GM18951 (cell line): ENCODE data around the gene TWIST2.

ENCODE experiments used
- POLR2A ChIP-seq: IDR thresholded peaks from 4 replicates; pipeline ENCODE4 v1.6.1; 2011; ENCODE audit warnings: mild to moderate bottlenecking; ENCODE audit not compliant: insufficient read length, insufficient read depth; ENCODE audit errors: extremely low read depth
- in situ Hi-C: fragments of 300-500 bp; cut with MboI; formaldehyde crosslinking; loops from one replicate; pipeline ENCODE4 v1.12.0; 2022; ENCODE audit warnings: low sequenced_read_pairs, mixed read lengths, inconsistent platforms; ENCODE audit not compliant: unreplicated experiment

TWIST2 gene

DNA sequence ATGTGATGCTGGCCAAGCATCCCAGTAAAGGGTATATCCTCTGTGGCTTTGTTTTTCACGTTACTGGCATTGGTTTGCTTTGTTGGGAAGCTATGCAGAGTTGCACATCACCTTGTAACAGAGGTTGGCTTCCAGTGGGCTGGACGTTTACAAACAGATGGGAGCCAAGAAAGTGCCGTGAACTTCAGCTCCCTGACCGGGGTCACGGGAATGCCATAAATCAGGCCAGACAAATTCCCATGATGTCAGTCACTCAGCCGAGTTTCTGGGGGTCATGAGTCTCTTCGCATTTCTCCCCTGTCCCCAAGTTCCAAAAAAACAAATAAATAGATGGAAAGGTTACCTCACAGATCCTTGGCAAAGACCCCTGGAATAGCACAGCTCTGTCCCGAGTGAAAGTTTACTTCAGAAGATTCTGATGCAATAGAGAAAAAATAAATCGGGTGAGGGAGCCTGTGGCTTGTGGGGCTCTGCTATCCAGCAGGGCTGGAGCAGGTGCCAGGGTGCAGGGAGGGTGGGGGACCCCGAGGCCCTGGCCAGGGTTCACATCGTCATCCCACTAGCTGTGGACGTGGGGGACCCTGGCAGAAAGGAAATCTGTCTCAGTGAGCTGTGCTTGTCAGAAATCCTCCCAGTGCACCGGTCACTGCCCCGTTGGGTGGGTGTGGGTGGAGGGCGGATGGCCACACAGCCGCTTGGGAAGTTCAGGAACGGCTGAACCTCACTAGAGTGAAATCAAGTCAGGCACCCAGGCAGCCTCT is 27.8 kb downstream of the TWIST2 start:
- in situ Hi-C loops = no loop called here

DNA sequence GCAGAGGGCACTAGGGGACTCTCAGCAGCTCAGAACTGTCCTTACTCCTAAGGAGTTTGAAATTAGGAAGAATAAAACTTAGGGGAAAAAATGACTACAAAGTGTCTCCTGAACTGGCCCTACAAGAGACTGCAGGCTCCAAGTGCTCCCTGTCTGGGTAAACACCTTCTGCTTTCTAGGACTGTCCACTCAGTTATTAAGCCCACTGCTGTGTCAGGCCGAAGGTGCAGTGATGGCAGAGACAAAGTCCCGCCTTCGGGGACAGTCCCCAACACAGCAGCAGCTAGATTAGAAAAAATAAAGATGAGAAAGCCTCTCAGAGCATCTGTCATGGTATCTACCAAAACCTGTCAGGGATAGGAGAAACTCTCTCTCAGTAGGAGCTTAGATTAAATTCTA is 28.3 kb downstream of the TWIST2 start:
- no peak for TF ChIP-seq POLR2A

More for the DNA sequence above, 27.8 kb downstream of the TWIST2 start:
- no peak for TF ChIP-seq POLR2A

DNA sequence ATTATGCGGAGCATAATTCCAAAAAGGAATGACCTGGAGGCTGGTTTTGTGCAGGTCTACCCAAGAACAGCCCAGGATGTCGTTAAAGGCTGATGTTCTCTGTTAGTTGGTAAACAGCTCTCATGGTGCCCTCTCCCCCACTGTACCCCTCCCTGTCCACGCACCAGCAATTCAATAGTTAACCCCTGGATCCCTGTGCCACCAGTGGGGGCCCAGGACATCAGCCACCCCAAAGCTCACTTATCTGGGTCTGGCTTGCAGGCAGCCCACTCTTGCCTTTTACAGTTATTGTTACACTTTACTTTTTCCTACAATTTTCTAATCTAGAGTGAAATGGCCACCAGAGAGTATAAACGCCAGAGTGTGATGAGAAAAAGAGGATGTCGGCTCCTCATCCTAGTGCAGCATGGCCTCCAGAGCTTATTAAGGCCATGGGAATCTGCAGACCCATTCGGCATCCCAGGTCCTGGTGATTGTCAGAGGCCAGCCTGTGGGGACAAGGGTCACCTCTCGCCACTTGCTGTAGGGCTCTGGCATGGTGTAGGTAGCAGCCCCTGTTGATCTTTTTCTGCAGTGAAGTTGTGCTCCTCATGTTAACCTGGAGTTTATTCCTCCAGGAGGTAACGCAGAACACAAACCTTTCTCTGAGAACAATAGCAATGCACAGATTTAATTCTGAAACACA is 30.3 kb downstream of the TWIST2 start:
- in situ Hi-C loops = no loop called here
- no peak for TF ChIP-seq POLR2A

More for the DNA sequence above, 28.3 kb downstream of the TWIST2 start:
- in situ Hi-C loops = no loop called here

DNA sequence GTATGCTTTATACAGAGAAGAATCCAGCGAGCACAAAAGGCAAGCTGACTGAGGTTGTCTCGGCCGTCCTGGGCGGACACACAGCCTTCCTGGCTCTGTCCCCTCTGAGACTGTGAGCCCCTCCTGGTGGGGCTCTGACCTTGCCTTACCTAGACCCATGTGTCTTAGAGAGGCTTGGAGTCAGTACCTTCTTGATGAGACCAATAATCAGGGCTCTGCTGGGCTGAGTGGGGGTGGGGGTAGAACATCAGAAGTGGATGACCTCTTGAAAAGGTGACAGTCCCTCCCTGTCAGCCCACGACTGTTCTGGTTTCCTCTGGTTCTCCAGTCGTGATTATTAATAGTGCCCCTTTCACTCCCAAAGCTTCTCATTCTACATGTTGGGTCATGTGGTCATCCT is 31.2 kb downstream of the TWIST2 start:
- TF ChIP-seq POLR2A = no peak
- in situ Hi-C loops = no loop called here

DNA sequence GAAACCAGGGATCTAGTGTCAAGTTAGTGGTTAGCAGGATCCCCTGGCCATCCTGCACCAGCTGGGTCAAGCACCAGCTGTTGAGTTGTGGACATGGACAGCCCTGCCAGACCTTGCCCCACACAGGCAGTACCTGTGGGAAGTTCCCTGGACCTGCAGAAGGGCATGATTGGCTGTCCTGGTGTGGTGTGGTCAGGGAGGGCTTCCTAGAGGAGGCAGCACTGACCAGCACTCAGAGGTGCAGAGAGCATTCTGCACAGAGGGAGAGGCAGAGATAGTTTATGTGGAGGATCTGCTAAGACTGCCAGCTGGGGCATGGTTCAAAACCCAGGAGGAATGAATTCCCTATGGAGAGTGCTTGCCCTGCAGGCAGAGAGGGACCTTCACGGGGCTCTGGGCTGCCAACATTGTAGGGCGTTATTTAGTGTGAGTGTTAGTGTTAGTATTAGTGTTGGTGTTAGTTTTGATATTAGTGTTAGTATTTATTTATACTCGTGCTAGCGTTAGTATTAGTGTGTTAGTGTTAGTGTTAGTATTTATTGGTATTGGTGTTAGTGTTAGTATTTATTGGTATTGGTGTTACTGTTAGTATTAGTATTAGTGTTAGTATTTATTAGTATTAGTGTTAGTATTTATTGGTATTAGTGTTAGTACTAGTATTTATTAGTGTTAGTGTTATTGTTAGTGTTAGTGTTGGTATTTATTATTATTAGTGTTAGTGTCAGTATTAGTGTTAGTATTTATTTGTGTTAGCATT is 31.9 kb downstream of the TWIST2 start:
- TF ChIP-seq POLR2A = no peak
- in situ Hi-C loops = no loop called here

DNA sequence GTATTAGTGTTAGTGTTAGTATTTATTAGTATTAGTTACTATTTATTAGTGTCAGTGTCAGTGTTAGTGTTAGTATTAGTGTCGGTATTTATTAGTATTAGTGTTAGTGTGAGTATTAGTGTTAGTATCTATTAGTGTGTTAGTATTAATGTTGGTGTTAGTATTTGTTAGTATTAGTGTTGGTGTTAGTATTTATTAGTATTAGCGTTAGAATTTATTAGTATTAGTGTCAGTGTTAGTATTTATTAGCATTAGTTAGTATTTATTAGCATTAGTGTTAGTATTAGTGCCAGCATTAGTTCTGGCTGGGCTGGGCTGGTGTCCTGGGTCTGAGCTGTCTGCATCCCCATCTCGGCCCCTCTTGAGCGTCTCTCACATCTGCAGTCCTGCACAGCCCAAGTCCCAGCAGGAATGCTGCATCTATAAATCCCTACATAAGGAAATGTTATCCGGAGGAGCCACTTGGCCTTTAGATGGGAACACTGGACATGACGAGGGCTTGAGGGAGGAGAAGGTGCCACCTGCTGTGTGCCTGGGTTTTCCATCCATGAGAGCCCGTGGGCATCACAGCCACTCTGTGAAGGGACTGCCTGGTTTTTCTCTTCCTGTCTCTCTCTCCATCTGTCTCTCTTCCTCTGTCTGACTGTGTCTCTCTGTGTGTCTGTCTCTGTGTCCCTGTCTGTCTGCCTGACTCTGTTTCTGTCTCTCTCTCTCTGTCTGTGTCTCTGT is 33.6 kb downstream of the TWIST2 start:
- in situ Hi-C loops = no loop called here
- no peak for TF ChIP-seq POLR2A

DNA sequence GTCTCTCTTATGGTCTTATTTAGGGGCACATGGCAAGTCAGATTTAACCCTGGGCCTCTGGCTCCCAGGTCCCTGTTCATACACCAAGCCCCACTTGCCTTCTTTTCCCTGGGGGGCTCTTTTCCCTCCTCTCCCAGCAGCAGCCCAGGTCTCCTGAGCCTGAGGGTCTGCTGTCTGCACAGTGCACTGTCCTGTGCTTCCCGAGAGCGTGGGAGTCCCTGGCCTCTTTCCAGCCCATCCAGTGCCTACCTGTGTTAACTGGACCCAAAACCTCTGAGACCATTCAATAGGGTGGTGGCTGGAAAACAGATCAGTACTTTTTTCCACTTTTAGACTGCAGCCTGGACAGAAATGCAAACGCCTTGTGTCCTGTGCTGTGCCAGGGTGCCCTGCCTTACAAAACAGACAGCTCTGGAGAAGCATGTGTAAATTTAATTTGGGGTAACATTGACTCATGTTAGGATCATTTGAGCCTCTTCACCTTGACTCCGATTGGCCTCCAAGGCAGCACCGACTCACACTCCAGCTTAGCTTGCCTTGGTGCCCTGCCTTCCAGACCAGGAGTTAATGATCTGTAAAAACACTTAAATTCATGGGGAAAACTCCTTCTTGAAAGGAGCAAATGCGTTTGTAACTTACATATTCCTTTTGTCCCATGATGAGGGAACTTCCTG is 34.3 kb downstream of the TWIST2 start:
- TF ChIP-seq POLR2A = no peak
- in situ Hi-C loops = no loop called here

DNA sequence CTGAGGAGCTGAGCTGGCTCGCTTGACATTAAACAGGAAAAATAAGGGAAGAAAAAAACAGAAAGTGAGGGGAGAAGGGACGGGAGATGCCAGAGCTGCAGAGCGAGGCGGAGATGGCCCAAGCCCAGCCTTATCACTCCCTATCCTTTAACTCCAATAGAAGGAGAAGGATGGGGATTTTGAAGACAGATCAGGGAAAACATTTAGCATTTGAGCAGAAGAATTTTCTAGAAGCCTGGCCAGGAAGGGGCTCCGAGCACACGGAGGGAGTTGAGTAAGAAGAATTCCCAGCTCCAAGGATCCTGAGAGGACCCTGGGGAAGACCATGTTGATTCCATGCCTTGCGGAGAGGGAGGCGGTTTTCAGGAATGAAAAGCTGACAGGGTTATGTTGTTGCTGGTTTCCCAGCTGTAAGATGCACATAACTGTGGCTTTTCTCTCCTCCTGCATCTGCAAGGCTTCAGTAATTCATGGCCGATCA is 35.6 kb downstream of the TWIST2 start:
- no peak for TF ChIP-seq POLR2A
- in situ Hi-C loops = no loop called here

DNA sequence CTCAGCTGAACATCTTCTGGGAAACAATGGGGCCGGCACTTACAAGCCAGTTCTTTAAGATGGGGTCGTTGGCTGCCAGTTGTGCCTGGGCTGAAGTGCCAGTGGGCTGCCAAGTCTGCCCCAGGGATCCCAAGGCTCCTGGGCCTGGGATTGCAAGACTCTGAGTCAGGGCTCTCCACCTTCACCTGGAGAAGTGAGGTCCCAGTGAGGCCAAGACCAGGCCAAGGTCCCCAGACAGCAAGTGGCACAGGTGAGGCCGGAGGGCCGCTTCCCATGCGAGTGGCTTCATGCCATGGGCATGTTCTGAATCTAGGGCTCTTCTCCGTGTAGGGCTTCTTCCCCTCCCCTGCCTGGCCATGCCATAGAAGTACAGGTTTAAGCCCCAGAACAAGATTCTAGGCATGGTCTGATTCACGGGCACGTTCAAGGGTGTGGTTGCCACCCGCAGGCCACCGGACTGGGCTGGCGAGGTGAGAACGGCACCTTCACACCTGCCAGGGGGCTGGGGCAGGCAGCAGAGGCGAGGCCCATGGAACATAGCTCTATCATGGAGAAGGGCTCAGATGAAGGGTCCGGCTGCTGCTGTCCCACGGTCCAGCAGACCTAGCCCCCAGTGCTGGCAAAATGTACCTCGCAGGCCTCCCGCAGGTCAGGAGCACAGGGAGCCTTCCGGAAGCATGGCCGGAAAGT is 36.4 kb downstream of the TWIST2 start:
- no peak for TF ChIP-seq POLR2A
- in situ Hi-C loops = no loop called here

DNA sequence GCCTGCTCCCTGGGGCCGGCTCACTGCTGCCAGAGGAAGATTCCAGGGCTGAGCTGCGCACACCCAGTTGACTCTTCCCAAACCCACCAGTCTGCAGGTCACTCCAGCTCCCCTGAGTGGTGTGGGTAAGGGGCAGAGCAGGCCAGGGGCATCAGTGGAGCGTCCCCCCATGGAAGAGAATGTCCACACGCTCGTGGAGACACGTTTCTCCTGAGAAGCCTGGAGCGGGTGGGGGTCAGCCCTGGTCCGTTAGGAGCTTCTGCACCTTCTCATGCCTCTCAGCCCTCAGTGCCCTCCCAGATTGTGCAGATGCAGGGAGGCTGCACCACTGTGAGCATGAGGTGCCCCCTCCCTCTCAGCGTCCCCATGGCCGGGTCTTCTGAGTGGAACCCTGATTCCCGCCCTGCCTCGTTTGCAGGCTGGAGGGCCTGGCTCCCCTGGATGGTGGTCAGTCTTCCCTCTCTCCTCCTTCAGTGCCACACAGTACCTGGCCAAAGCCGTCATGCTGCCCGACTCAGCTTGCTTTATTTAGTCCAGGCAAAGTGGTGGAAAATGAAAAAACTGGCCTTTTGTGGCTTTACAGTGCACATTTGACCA is 37.0 kb downstream of the TWIST2 start:
- TF ChIP-seq POLR2A = no peak
- in situ Hi-C loops = no loop called here

DNA sequence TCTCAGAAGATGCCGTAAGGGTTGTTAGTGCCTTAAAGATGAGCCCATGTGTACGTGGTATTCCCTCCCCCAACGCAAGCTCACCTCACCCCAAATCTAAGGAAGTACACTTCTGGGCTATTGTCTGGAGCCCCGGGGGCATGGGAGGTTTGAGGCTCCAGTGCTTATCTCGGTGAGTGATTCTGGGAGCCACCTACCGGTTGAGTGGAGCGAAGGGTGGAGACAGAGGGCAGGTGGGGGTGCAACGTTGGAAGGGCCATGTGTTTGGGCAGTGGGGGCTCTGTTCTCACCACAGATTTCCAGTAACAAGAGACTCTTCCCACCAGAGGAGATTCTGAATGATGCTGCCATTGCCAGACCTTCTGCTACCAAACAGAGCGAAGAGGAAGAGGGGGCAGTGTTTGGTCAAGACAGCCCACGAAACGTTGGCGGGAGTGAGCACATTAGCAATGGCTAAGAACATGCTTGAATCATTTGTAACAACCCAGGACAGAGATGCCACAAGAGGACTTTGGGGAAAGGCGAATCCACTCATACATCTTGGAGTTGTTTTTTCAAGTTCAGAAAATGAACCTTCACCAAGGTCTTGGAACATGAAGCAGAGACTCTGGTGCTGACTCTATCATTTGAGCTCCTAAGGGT is 38.7 kb downstream of the TWIST2 start:
- TF ChIP-seq POLR2A = no peak
- in situ Hi-C loops = no loop called here
